GM12865 (cell line): ENCODE data around the gene KRTAP4-6.
"Not testable (repeated sequence)": the region's sequence is repeated elsewhere in the genome, so short reads cannot be mapped to it uniquely, and the experiment has no call there.

Experiments used
- DNase-seq: peaks from one replicate; pipeline ENCODE4 v3.0.0; 2010; ENCODE audit warnings: low read depth
- H3K4me3 ChIP-seq: 2 replicates; pipeline ENCODE4 v1.5.1; 2011; ENCODE audit warnings: mild to moderate bottlenecking, low read depth, low read length, control low read depth
- TF ChIP-seq, protein P1 (sequence below): IDR thresholded peaks from 2 replicates; pipeline ENCODE4 v1.5.1; 2011; ENCODE audit warnings: low read length, control low read depth, low read depth, inconsistent platforms; ENCODE audit not compliant: insufficient read depth; ENCODE audit errors: missing control alignments

KRTAP4-6 gene

DNA sequence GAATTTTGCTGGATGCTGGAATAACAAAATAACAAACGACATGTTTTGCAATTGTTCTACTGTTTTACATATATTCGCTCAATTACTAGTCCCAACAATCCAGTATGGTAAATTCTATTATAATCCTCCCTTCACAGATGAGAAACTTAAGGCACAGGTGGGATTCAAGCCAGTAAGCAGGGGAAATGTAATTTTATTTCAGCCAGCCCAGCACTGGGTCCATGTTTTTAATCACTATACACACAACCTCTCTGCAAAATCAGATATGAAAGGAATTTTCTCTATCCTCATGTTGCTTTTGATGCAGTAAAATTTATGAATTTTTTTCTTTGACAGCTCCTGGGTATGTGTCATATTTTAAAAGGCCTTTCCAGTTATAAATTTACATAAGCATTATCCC lies 4.9 kb upstream of the KRTAP4-6 start:
- TF ChIP-seq, protein P1, sequence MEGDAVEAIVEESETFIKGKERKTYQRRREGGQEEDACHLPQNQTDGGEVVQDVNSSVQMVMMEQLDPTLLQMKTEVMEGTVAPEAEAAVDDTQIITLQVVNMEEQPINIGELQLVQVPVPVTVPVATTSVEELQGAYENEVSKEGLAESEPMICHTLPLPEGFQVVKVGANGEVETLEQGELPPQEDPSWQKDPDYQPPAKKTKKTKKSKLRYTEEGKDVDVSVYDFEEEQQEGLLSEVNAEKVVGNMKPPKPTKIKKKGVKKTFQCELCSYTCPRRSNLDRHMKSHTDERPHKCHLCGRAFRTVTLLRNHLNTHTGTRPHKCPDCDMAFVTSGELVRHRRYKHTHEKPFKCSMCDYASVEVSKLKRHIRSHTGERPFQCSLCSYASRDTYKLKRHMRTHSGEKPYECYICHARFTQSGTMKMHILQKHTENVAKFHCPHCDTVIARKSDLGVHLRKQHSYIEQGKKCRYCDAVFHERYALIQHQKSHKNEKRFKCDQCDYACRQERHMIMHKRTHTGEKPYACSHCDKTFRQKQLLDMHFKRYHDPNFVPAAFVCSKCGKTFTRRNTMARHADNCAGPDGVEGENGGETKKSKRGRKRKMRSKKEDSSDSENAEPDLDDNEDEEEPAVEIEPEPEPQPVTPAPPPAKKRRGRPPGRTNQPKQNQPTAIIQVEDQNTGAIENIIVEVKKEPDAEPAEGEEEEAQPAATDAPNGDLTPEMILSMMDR, result no peak
- H3K4me3 ChIP-seq, result no peak overlapping the region
- DNase-seq, result no peak

DNA sequence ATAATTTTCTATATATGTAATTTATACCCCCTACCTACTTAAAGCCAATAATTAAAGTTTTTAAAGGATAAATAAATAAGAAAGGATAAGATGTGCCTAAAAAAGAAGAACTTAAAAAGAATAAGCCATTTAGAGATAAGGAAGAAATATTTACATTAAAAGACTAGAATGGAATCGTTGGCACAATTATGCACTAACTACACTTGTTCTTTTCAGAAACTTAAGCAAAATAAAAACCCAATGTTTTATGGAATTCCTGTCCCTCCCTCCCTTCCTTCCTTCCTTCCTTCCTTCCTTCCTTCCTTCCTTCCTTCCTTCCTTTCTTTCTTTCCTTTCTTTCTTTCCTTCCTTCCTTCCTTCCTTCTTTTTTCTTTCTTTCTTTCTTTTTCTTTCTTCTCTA lies 4.5 kb upstream of the KRTAP4-6 start:
- no peak for DNase-seq
- TF ChIP-seq, protein P1, result no peak
- no peak overlapping the region for H3K4me3 ChIP-seq

DNA sequence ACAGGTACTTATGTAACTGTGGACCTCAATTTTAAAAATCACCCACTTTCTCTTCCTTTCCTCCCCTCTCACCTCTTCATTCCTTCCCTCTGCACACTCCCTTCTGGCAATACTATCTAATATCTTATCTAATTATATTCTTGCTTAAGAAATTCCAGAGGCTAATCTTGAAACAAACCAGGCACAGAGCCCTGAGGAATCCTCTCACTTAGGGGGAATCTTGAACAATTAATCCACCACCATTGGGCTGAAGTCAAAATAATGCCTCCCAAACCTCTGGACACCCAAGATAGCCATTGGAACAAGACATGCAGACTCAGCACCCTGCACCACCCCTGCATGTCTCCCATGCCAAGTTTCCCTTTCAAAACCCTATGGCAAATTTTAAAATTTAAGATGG lies 1.0 kb upstream of the KRTAP4-6 start:
- H3K4me3 ChIP-seq, result no peak overlapping the region
- TF ChIP-seq, protein P1, result no peak
- DNase-seq, result no peak

DNA sequence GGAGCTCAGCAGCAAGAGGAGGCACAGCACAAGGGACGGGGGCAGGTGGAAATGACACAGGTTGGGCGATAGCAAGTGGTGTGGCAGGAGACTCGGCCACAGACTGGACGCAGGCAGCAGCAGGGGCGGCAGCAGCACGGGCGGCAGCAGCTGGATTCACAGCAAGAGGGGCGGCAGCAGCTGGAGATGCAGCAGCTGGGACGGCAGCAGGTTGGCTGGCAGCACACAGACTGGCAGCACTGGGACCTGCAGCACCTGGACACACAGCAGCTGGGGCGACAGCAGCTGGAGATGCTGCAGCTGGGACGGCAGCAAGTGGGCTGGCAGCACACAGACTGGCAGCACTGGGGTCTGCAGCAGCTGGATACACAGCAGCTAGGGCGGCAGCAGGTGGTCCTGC lies 479 bp downstream of the KRTAP4-6 start:
- not testable (repeated sequence) for DNase-seq, H3K4me3 ChIP-seq

DNA sequence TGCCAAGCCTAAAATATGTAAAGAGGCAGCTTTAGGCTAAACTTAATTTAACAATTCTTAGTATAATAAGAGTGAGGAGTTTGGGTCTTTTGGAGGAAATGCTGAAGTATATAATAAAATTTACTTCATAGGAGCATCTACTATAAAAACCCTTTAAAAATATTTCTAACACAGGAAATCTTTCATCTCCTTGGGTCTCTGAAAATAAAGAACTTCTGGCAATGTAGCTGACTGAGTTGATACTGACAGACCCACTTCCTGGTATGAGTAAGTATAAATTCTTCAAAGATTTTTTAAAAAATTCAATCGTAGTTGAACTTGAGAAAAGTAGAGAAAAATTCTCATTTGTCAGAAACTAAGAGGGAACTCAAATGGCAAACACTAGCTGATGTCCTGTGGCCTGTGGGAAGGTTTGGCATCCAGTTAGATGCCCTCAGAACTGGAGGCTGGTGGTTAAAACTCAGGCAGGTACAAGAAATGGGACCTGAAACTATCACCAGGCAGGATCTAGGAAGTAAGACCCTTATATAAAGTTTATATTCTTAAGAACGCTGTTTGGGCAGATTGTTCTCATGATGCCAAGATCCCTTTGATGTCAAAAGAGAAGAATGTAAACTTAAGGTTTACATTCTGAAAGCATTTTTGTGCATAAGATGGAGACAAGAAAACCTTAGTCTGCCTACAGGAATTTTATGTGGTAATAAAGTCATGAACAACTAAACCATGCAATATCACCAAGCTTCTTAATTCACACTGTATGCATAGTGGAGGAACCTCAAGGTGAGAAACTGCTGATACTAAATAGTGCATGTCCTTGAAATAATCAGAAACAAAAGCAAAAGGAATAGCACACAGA lies 6.2 kb downstream of the KRTAP4-6 start:
- no peak for DNase-seq
- TF ChIP-seq, protein P1, result no peak
- no peak overlapping the region for H3K4me3 ChIP-seq

DNA sequence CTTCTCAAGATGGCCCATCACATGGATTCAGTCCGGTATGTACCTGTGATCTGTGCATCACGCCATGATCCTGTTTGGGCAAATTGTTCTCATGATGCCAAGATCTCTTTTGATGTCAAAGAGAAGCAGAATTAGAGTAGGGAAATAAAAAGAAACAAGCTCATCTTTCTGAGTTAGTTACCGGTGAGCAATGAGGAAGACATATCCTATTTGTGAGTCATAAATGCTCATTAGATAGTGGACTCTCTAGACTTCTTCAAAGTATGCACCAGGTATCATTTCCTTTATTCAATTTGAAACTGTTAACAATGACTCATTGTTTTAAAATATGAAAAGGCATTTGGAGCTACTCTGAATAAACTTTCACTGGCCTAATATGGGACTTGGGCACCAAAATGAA lies 8.4 kb downstream of the KRTAP4-6 start:
- TF ChIP-seq, protein P1, result no peak
- H3K4me3 ChIP-seq, result no peak overlapping the region
- DNase-seq, result no peak

DNA sequence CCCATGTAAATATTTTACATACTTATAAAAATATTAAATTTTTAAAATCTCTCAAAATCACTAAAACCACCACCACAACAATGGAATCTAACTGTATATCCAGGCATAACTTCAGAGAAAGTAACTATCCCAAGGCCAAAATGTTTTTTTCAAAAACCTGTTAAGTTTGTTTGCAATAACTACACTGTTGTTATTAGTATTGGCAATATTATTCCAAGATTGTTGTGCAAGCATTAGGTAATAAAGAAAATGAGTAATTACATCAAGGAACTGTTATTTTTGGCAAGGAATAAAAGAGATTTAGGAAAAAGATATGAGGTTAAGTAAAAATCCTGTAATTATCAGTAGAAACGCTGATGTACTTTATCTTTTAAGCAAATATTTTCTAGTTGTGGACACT lies 13.0 kb downstream of the KRTAP4-6 start:
- no peak overlapping the region for H3K4me3 ChIP-seq
- TF ChIP-seq, protein P1, result no peak
- no peak for DNase-seq
